Activated naive CD4-positive, alpha-beta T cell treated with anti-CD3 and anti-CD28 coated beads, Interleukin-2, amount 10 ng/mL, durations not matched to agents 5 hours and 36 hours (primary cell): ENCODE results near the gene ATR. TPM values are rescaled to one million over a fixed set of nuclear protein-coding genes. Genes with fewer than 3 reads are reported as not detected.

Experiments
- total RNA-seq, 2 experiments: library from RNA; stranded (reverse); gene quantifications; one replicate each; pipeline ENCODE4 v1.2.3, GENCODE V29; 2021

The ATR gene
- 10 to 100 TPM; 28.1 to 28.6 TPM for total RNA-seq

GRCh38 chr3:142578329-142579223 lies at the start of gene ATR:
ATR (minus strand) TSS chr3:142578733; CDS start chr3:142578704, 29 bp downstream.

GRCh38 chr3:142595951-142596725 lies 17.6 kb upstream of the ATR start, which contains the start of gene PLS1:
PLS1 (plus strand) TSS chr3:142596393; CDS start chr3:142664238, 67,845 bp downstream.

GRCh38 chr3:142447852-142448823 lies 130.4 kb downstream of the ATR start, which contains the start of gene XRN1:
XRN1 (minus strand) TSS chr3:142448037; CDS start chr3:142447944, 93 bp downstream.

Other genes with a start within 250 kb of the ATR start
- 10 to 100 TPM; 78.9 to 80.4 TPM for gene XRN1, start 130.7 kb downstream of the ATR start, total RNA-seq
- gene PLS1, start 17.7 kb upstream of the ATR start, total RNA-seq = 1 to 10 TPM; 2.2 to 2.7 TPM
- 1 to 10 TPM in 1 of 2 experiments, under 1 TPM in 1; 0.86 to 1.0 TPM for gene TRPC1, start 145.3 kb upstream of the ATR start, total RNA-seq